Jurkat, Clone E6-1 (cell line): Measurements from ENCODE around the gene CD2AP.
"Not testable (repeated sequence)": the region's sequence is repeated elsewhere in the genome, so short reads cannot be mapped to it uniquely, and the experiment has no call there.

Source experiments
- DNase-seq: peaks from one replicate; pipeline ENCODE4 v3.0.0-alpha.2; 2011; ENCODE audit warnings: low read depth, low spot score
- H3K4me3 ChIP-seq: 2 replicates; pipeline ENCODE4 v1.5.1; 2011; ENCODE audit warnings: mild to moderate bottlenecking, low read length, control low read depth, moderate library complexity

CD2AP gene

DNA sequence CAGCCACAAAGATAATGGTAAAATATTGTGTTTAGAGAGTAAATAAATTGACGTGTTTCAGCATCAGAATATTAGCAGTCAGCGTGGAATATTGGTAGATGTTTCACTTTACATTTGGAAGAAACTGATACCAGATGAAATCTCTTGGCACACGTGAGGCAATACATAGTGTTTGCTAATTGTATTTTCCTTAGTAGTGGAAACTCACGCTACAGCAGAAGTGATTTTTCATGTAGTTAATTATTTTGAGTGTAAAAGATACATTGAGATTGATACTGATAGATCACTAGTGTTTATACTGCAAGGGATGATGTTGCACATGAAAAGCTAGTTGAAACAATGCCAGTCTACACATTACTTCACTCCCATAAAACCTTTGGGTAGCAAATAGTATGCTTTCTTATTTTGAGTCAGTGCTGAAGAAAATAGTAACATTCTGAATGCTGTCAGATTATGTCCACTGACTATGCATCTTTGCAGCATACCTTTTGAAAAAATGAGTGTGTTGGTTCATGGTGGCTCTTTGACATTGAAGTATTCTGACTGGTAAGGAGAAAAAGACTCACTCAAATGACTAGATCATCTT, 59.3 kb downstream of the CD2AP start:
- no peak for DNase-seq
- H3K4me3 ChIP-seq = no peak overlapping the region

DNA sequence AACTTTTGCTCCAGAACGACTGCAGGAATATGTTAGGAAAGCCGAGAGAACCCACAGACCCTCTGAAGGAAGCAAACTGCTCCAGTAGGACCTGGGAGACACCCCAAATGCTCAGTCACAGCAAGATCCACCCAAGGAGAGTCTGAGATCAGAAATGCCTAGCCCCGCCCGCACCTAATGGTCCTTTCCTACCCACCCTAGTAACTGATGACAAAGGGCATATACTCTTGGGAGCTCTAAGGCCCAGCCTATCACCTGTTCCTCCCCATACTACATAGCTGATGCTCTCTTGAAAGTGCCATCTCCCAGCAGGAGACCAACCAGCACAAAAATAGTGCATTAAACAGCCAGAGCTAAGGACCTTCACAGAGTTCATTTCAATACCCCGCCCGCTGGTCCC, 67.6 kb downstream of the CD2AP start:
- no peak for DNase-seq
- H3K4me3 ChIP-seq = no peak overlapping the region

DNA sequence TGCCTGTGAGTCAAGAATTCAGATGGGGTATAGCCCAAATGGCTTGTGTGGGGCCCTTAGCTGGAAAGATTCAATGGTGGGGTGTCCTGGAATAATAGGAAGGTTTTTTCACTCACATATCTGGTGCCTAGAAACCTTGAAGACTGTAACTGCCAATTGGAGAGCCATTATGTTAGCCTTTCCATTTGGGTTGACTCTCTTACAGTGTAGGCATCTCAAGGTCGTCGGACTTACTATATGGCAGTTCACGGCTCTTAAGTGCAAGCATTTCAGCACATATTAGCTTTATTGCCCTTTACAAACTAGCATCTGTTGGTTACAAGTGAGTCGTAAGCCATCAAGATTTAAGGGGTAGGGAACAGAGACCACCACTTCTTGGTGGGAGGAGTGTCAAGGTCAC, 74.1 kb downstream of the CD2AP start:
- no peak for DNase-seq
- H3K4me3 ChIP-seq = no peak overlapping the region

DNA sequence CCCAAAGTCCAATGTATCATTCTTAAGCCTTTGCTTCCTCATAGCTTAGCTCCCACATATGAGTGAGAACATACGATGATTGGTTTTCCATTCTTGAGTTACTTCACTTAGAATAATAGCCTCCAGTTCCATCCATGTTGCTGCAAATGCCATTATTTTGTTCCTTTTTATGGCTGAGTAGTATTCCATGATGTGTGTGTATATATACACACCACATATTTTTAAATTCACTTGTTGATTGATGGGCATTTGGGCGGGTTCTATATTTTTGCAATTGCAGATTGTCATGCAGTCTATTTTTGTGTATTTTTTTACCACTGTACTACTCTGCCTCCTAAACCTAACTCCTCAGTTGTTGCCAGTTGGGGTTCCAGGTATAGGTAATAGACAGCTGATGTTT, 74.7 kb downstream of the CD2AP start:
- no peak overlapping the region for H3K4me3 ChIP-seq
- no peak for DNase-seq

DNA sequence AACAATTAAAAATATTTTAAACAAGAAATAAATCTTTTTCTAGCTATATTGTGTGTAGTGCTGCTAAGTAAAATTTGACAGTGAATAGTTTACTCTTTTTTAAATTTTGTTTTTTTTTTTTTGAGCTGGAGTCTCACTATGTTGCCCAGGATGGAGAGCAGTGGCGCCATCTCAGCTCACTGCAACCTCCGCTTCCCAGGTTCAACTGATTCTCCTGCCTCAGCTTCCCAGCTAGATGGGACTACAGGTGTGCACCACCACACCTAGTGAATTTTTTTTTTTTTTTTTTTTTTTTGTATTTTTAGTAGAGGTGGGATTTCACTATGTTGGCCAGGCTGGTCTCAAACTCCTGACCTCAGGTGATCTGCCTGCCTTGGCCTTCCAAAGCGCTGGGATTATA, 75.7 kb downstream of the CD2AP start:
- not testable (repeated sequence) for DNase-seq, H3K4me3 ChIP-seq

DNA sequence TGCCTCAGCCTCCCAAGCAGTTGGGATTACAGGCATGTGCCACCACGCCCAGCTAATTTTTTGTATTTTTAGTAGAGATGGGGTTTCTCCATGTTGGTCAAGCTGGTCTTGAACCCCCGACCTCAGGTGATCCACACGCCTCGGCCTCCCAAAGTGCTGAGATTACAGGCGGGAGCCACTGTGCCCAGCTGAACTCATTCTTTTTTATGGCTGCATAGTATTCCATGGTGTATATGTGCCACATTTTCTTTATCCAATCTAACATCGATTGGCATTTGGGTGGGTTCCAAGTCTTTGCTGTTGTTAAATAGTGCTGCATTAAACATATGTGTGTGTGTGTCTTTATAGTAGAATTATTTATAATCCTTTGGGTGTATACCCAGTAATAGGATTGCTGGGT, 78.9 kb downstream of the CD2AP start:
- not testable (repeated sequence) for H3K4me3 ChIP-seq, DNase-seq

DNA sequence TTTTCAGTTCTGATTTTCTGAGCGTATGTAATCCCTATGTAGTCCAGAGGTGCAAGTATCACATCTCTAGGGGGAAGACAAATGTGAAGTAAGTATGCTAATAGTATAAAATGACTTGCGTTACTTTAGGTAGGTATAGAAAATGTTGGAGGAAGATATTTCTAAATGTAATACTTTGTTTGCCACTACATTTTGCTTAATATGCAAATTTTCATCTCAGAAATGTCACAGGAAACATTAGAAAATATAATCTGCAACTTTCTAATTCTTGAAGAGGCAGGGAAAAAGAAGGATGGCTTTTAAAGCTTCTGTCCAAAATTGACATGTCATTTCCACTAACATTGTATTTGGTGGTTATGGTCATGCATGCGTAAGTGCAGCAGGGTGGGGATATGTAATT, 85.6 kb downstream of the CD2AP start:
- no peak overlapping the region for H3K4me3 ChIP-seq
- no peak for DNase-seq

DNA sequence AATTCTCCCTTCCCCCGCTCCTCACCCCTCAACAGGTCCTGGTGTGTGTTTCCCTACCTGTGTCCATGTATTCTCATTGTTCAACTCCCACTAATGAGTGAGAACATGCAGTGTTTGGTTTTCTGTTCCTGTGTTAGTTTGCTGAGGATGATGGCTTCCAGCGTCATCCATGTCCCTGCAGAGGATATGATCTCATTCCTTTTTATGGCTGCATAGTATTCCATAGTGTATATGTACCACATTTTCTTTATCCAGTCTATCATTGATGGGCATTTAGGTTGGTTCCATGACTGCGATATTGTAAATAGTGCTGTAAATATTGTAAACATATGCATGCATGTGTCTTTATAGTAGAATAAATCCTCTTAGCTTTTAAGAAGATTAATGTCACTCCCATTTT, 89.0 kb downstream of the CD2AP start:
- H3K4me3 ChIP-seq, DNase-seq: not testable (repeated sequence)

DNA sequence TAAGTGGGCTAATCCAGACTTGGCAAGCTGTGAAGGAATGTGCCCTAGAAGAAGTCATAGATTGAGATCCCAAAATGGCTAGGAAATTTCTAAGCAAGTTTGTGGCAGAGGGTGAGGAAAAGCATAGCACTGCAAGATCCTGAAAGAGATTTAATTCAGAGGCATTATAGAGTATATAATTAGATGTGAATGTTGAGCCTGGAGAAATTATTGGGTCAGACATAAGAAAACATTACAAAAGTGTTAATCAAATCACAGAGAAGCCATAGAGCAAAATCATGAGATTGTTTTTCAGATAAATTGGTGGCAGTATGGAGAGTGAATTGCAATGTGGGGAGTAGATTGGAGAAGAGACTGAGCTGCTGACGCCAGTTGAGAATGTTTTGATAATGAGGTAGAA, 90.0 kb downstream of the CD2AP start:
- H3K4me3 ChIP-seq = no peak overlapping the region
- no peak for DNase-seq

DNA sequence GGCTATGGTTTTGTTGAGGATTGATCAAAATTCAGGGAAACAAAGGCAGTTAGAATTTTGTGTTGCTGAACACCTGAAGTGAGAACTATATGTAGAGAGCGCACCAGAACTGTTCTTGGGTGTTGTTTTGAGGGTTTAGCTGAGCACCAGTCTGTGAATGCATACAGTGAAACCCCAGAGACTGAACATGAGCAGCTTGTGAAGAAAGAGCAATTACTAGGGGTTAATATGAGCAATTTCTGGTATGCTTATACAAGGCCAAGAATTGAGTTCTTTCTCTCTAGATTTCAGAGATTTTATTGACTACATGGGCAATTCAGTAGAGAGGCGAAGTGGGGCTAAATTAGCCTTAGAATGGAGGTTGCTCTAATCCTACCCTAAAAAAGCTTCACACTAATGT, 93.9 kb downstream of the CD2AP start:
- H3K4me3 ChIP-seq = no peak overlapping the region
- DNase-seq = no peak

DNA sequence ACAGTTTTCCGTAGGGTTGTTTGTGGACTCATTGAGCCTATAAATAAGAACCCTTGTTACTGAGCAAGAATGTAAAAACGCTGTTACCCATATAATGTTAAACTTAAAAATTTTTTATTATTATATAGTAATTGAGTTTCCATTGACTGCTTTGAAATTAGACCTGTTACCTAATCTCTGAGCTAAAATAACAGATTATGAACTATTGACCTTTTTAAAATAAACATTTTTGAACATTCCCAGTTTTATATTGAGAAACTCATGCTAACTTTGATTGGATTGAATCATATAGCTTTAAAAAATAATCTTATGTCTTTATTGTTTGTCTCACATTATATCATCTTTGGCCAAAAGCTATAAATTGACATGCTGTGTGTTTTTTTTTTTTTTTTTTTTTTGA, 95.5 kb downstream of the CD2AP start:
- no peak overlapping the region for H3K4me3 ChIP-seq
- DNase-seq = no peak

DNA sequence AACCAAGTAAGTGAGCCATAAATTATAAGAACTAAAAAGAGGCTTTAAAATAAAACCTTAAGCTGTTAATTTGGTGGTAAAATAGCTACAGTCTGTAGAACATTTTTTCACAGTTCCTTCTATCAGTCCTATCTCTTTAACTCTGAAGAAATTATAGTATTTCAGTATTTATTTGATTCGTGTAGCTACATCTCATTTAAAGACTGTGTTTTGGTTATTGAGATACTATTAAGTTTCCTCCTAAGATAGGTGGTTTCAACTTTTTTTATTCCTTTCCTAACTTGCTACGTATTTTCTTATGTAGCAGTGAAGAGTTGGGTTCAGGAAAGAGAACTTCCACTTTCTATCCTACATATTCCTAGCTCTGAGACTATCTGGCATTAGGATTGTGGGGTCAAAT, 97.2 kb downstream of the CD2AP start:
- no peak overlapping the region for H3K4me3 ChIP-seq
- no peak for DNase-seq

DNA sequence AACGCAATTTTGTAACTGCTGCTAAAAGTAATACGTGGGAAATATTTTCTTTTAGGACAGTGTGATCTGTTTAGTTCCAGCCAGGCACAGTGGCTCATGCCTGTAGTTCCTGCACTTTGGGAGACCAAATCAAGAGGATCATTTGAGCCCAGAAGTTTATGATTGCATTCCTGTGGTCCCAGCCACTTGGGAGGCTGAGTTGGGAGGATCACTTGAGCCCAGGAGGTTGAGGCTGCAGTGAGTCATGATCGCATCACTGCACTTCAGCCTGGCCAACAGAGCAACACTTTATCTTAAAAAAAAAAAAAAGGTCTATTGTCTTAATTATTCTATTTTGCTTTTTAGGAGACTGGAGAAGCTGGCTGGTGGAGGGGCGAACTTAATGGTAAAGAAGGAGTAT, 101.5 kb downstream of the CD2AP start:
- no peak for DNase-seq
- H3K4me3 ChIP-seq = no peak overlapping the region

DNA sequence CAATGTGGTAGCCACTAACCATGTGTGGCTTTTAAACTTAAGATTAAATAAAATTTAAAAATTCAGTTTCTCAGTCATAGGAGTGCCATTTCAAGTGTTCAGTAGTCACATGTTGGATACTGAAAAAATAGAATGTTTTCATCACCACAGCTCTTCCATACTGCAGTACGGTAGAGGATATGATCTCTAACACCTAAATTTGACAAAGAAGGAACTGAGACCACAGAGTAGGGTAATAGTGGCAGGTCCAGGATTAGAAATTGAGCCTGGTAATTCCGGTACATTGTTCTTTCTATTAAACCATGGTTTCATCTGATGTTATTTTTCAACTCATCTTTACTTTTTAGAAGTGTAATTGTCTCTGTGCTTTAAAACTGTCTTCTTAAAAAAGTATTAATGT, 104.0 kb downstream of the CD2AP start:
- no peak overlapping the region for H3K4me3 ChIP-seq
- no peak for DNase-seq

DNA sequence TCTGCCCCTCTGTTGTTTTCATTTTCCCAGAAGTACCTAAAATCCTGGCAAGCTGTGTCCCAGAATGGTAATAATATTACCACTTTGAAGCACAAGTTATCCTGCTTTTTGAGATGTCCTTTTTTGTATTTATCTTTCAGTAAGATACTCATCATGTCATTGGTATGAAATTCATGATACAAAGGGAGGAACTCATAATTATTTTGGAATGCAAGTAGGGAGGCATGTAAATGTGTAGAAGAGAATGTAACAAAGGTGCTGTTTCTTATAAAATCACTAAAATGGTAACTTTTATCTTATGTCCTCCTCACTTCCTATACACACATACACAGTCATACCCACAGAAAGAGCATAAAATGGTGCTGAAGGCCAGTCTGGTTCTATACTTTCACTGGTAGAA, 109.9 kb downstream of the CD2AP start:
- no peak for DNase-seq
- no peak overlapping the region for H3K4me3 ChIP-seq

DNA sequence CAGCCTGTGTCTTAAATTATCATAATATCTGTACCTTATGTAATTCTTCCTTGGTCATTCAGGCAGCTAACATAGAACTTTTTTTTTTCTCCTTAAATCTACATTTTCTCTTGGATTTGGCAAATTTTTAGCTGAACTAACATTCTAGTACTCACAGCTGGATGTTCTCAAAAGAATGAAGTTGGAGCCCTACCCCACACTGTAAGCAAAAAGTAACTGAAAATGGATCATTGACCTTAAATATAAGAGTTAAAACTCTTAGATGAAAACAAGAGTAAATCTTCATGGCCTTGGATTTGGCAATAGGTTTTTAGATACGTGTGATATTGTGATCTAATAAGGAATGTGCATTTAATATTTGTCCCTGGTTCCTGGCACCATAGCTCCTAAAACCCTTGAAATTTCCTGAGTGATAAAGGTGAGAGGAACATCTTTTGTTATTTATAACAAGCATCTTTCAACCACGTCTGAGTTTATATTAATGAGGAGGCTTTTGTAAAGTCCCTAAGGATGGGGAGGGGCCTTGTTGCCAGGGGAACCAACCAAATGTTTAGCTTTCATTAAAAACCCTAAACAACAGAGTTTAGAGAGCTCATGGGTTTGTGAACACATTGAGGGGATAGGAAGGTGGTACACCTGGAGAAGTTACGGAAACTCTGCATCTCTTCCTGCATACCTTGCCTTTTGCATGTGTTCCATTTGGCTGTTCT, 114.7 kb downstream of the CD2AP start:
- no peak overlapping the region for H3K4me3 ChIP-seq
- DNase-seq = no peak

DNA sequence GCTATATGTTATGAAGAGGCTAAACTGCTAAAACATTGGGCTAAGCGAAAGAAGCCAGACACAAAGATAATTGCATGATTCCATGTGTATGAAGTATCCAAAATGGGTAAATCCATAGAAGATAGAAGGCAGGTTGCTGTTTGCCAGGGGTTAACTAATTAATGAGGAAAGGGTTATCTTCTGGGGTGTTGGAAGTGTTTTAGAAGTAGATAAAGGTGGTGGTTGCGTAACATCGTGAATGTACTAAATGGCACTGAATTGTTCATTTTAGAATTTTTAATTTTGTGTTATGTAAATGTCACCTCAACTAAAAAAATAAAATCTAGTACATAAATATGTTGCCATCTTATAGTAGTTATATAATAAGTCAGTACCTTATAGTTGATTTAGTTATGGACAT, 116.4 kb downstream of the CD2AP start:
- H3K4me3 ChIP-seq = no peak overlapping the region
- no peak for DNase-seq

DNA sequence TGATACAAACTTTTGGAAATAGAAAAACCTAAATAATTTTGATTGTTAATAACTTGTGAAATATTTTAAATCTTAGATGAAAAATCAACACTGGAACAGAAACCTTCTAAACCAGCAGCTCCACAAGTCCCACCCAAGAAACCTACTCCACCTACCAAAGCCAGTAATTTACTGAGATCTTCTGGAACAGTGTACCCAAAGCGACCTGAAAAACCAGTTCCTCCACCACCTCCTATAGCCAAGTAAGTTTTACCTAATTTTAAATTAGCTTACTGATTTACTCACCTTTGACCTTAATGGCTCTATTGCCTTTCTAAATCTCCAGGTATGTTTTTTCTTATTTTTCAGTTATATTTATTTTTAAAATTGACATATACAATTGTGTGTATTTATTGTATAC, 118.2 kb downstream of the CD2AP start:
- H3K4me3 ChIP-seq = no peak overlapping the region
- no peak for DNase-seq

DNA sequence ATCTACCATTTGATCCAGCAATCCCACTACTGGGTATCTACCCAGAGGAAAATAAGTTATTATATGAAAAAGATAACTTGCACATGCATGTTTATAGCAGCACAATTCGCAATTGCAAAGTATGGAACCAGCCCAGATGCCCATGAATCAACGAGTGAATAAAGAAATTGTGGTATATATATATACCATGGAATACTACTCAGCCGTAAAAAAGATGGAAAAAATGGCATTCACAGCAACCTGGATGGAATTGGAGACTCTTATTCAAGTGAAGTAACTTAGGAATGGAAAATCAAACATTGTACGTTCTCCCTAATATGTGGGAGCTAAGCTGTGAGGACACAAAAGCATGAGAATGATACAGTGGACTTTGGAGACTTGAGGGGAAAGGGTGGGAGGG, 120.8 kb downstream of the CD2AP start:
- no peak overlapping the region for H3K4me3 ChIP-seq
- DNase-seq = no peak

DNA sequence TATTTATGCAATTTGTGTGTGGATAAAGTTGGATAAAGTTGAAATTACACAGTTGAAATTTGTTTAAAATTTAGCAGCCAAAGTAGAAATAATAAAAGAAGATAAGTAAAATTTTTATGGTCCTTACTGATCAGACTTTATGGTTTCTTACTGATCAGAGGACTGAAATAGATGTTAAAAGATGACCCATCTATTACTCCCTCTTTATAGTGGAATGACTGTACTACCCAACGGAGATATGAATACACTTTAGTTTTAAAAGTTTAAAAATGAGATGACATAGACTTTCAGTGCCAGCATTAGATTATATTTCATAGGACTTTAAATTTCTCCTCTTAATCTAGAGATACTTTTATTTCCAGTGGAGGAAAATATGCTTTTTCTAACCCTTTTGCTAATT, 121.9 kb downstream of the CD2AP start:
- no peak overlapping the region for H3K4me3 ChIP-seq
- no peak for DNase-seq

DNA sequence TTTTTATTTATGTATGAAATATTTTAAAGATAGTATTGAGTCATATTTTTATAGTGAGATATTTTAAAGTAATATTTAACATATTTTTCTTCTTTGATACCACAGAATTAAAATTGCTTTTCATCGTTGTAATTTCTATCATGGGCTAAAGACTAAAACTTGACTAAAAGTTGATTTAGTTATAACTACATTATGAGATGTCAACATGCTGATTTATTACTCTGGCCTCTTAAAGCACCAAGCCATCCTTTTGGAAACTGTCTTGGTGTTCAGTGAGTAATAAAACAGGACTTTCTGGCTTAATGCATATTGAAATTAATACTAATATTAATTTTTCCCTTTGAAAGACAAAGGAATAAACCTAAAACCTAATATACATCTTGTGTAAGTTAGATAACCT, 125.6 kb downstream of the CD2AP start:
- no peak for DNase-seq
- no peak overlapping the region for H3K4me3 ChIP-seq
